BJ (cell line): ENCODE data around the gene RNF208. TPM values are rescaled to one million over a fixed set of nuclear protein-coding genes. Genes with fewer than 3 reads are reported as not detected.

Source experiments
- CTCF ChIA-PET: fragments of 350-600 bp; formaldehyde crosslinking; extraction: SDS; loops from one replicate; lab custom pipeline; 2021; ENCODE audit warnings: antibody characterized with exemption, inconsistent platforms; lab: Yijun Ruan, JAX
- POLR2A ChIA-PET: fragments of 300-600 bp; sonication (Branson Sonifier 250); formaldehyde crosslinking; extraction: SDS; loops from one replicate; lab custom pipeline; 2021; ENCODE audit warnings: antibody characterized with exemption; lab: Charles Lee
- DNase-seq: peaks from one replicate; pipeline ENCODE4 v3.0.0-alpha.2; 2011; ENCODE audit warnings: low read depth
- H3K27me3 ChIP-seq: 2 replicates; pipeline ENCODE4 v1.6.0; 2011; ENCODE audit warnings: low read length; ENCODE audit not compliant: control insufficient read depth, insufficient read depth
- H3K36me3 ChIP-seq: 2 replicates; pipeline ENCODE4 v1.5.1; 2011; ENCODE audit warnings: low read length; ENCODE audit not compliant: control insufficient read depth, insufficient read depth
- H3K4me3 ChIP-seq: 2 replicates; pipeline ENCODE4 v1.5.1; 2011; ENCODE audit warnings: low read depth, mild to moderate bottlenecking, control low read depth, low read length
- CTCF ChIP-seq: IDR thresholded peaks from 2 replicates; pipeline ENCODE4 v1.5.1; 2011; ENCODE audit warnings: low read depth, mild to moderate bottlenecking, control low read depth, inconsistent platforms, low read length, moderate library complexity; ENCODE audit not compliant: insufficient read depth
- polyA plus RNA-seq: library from polyadenylated mRNA; depleted of rRNA; stranded (reverse); fragments of >200 nt; gene quantifications from 2 replicates; pipeline ENCODE4 v1.2.3, GENCODE V29; 2011

RNF208 gene
- polyA plus RNA-seq, 1 experiment, result 0.39 TPM

GRCh38 chr9:137190315-137190856 is 31.7 kb downstream of the RNF208 start:
- no peak for DNase-seq
- peak; percentile 14; the same call in 1 of the 2 replicates for TF ChIP-seq CTCF
- CTCF ChIA-PET, result interaction anchor here (1.4 kb wide), 1 partner anchor 46 kb away, joined by 3 read pairs; no protein-coding TSS in a partner anchor
- POLR2A ChIA-PET, result no interaction called here
- Histone ChIP-seq H3K27me3 (no peaks in the 10 kb centered on the region), H3K36me3 (peaks cover 25% of the 10 kb centered on the region), H3K4me3 (no peak overlapping the region)

GRCh38 chr9:137189297-137190295 is 32.4 kb downstream of the RNF208 start:
- Histone ChIP-seq H3K4me3 (peak overlapping the region; percentile 98), H3K36me3 (peaks cover 29% of the 10 kb centered on the region), H3K27me3 (no peaks in the 10 kb centered on the region)
- POLR2A ChIA-PET, result interaction anchor here (0.6 to 0.9 kb wide), 3 partner anchors 10 to 252 kb away, joined by 3 to 6 read pairs (median 3); no protein-coding TSS in a partner anchor
- DNase-seq, result no peak
- CTCF ChIA-PET, result interaction anchor here (0.6 to 1.5 kb wide), 6 partner anchors 10 to 47 kb away, joined by 3 to 8 read pairs (median 3); partner anchors contain the start of gene RNF224
- no peak for TF ChIP-seq CTCF

- peak within 1 kb of the TSS; percentile 98 for H3K4me3 ChIP-seq
- CTCF ChIA-PET, result interaction anchor here (0.6 to 1.5 kb wide), 8 partner anchors 10 to 407 kb away, joined by 3 to 8 read pairs (median 3); partner anchors contain the start of gene RNF224
- POLR2A ChIA-PET, result interaction anchor here (0.6 to 0.9 kb wide), 4 partner anchors 11 to 389 kb away, joined by 3 to 11 read pairs (median 4); no protein-coding TSS in a partner anchor
- H3K36me3 ChIP-seq, result peaks cover 33% of the 10 kb centered on the region
- DNase-seq, result peak; percentile 50
- H3K27me3 ChIP-seq, result no peaks in the 10 kb centered on the region
- TF ChIP-seq CTCF, result peak; percentile 60
Measured at GRCh38 chr9:137188490-137189296, 33.3 kb downstream of the RNF208 start, which contains the start of the genes ANAPC2 and SSNA1. Gene ANAPC2, minus strand, starts transcription at chr9:137188560. Its CDS starts 28 bp downstream, at chr9:137188532. Gene SSNA1, plus strand, starts transcription at chr9:137188676. Its CDS starts 51 bp downstream, at chr9:137188727.

GRCh38 chr9:137188086-137188489 is 34.0 kb downstream of the RNF208 start:
- ChIA-PET POLR2A (no interaction called here), CTCF (interaction anchor here (0.6 to 1.4 kb wide), 4 partner anchors 11 to 406 kb away, joined by 3 to 5 read pairs (median 3); partner anchors contain the start of gene TMEM210)
- Histone ChIP-seq H3K36me3 (peaks cover 37% of the 10 kb centered on the region), H3K4me3 (peak overlapping the region; percentile 98), H3K27me3 (no peaks in the 10 kb centered on the region)
- TF ChIP-seq CTCF, result no peak
- DNase-seq, result no peak
